Diencephalon (tissue), 1 donor: ENCODE results near the gene IFITM5. TPM values are rescaled to one million over a fixed set of nuclear protein-coding genes. Genes with fewer than 3 reads are reported as not detected.

Experiments used
- small RNA-seq: library from RNA; depleted of rRNA; stranded (forward); fragments of <200 nt; gene quantifications from one replicate; pipeline ENCODE3, GENCODE V24; 2014
- total RNA-seq: library from RNA; depleted of rRNA; stranded (reverse); fragments of >200 nt; gene quantifications from one replicate; pipeline ENCODE4 v1.2.3, GENCODE V29; 2014

The IFITM5 gene
- not detected for total RNA-seq

GRCh38 chr11:299081-299891 lies at the start of gene IFITM5:
Gene IFITM5, minus strand, starts transcription at chr11:299526. Its CDS starts 36 bp downstream, at chr11:299490.

GRCh38 chr11:313787-314553 lies 14.6 kb upstream of the IFITM5 start, which contains the start of gene IFITM1:
Gene IFITM1, plus strand, starts transcription at chr11:314040. Its CDS starts 131 bp downstream, at chr11:314171.

GRCh38 chr11:307766-308708 lies 8.7 kb upstream of the IFITM5 start, which contains the start of gene IFITM2:
Gene IFITM2, plus strand, starts transcription at chr11:307816. Its CDS starts 377 bp downstream, at chr11:308193.

GRCh38 chr11:288478-289397 lies 10.6 kb downstream of the IFITM5 start, which contains the start of gene PGGHG:
Gene PGGHG, plus strand, starts transcription at chr11:289126. Its CDS starts 691 bp downstream, at chr11:289817.

DNA sequence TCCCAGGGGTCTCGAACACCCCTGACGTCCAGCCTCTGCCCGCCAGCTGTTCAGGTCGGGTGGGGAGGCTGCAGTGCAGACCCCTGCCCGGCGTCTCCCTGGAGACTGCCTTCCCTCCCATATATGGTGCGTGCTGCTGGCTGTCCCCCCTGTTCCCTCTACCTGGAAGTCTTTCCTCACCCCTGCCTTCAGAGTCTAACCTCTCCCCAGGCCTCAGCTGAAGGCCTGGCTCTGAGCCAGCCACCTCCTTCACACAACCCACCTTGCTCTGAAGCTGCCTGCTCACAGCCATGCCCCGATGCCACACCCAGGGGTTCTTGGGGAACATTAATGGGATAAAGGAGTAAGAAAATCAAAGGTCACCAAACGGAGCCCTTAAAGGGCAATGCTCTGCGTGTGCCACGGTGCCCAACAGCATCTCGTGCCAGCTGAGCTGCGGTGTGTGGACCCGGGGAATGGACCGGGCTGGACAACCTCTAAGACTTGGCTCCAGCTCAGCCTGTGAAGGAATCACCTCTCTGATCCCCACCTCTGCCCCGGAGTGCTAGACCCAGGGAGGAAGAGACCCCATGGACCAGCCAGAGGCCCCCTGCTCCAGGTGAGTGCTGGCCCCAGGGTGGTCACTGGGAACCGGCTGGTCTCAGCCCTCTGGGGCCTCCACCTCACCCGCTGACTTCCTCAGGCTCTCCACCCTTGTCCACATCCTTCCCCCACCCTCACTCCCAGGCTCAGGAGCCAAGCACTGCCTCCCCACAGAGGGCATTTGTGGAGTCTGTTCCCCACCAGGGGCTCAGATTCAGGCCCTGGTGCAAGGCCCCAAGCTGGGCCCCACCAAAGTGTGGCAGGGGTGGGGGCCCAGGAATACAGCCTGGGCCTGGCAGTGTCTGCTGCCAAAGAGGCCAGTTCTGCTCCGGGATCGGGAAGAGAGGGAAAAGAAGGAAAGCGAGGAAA lies 21.1 kb downstream of the IFITM5 start, which contains the start of gene NLRP6:
Gene NLRP6, plus strand, starts transcription at position 407 of the 951 bp plus-strand sequence. Its CDS starts 163 bp downstream, at position 570.

Small RNAs within 50 kb of the gene (small RNA-seq; reads per million reads assigned to genes)
- gene AC136475.6, result not detected

Other genes with a start within 250 kb of the IFITM5 start
- not detected for gene SCGB1C1, start 106.4 kb downstream of the IFITM5 start, total RNA-seq
- 6.5 TPM for gene BET1L, start 92.1 kb downstream of the IFITM5 start, total RNA-seq
- 80.7 TPM for gene RIC8A, start 91.8 kb downstream of the IFITM5 start, total RNA-seq
- 23.3 TPM for gene SIRT3, start 63.2 kb downstream of the IFITM5 start, total RNA-seq
- 93.7 TPM for gene PSMD13, start 62.5 kb downstream of the IFITM5 start, total RNA-seq
- not detected for gene NLRP6, start 21.1 kb downstream of the IFITM5 start, total RNA-seq
- gene PGGHG, start 10.4 kb downstream of the IFITM5 start, total RNA-seq, result 0.92 TPM
- 1.6 TPM for gene IFITM2, start 8.3 kb upstream of the IFITM5 start, total RNA-seq
- 11.5 TPM for gene IFITM1, start 14.5 kb upstream of the IFITM5 start, total RNA-seq
- 6.0 TPM for gene IFITM3, start 21.3 kb upstream of the IFITM5 start, total RNA-seq
- gene B4GALNT4, start 70.0 kb upstream of the IFITM5 start, total RNA-seq, result 75.7 TPM
- gene PKP3, start 94.7 kb upstream of the IFITM5 start, total RNA-seq, result 0.69 TPM
- 7.6 TPM for gene SIGIRR, start 115.5 kb upstream of the IFITM5 start, total RNA-seq
- gene ANO9, start 142.5 kb upstream of the IFITM5 start, total RNA-seq, result not detected
- gene PTDSS2, start 150.8 kb upstream of the IFITM5 start, total RNA-seq, result 28.1 TPM
- 45.7 TPM for gene RNH1, start 207.7 kb upstream of the IFITM5 start, total RNA-seq
- gene HRAS, start 236.1 kb upstream of the IFITM5 start, total RNA-seq, result 71.5 TPM
- 3.5 TPM for gene LRRC56, start 238.0 kb upstream of the IFITM5 start, total RNA-seq